GM21529 (cell line): ENCODE results near the gene TMEM8B.
A peak's percentile ranks its signal among the peaks of the same experiment; 100 is the strongest.

ENCODE experiments used
- ATAC-seq: cut with Tn5 transposase; IDR thresholded peaks from one replicate; pipeline ENCODE4 v1.9.1; 2021; ENCODE audit not compliant: unreplicated experiment

The TMEM8B gene

GRCh38 chr9:35839926-35840325 lies 10.9 kb downstream of the TMEM8B start:
- ATAC-seq: no peak

GRCh38 chr9:35840881-35841644 lies 12.0 kb downstream of the TMEM8B start:
- ATAC-seq: no peak

GRCh38 chr9:35841645-35841900 lies 12.5 kb downstream of the TMEM8B start:
- ATAC-seq: no peak

GRCh38 chr9:35842020-35842745 lies 13.2 kb downstream of the TMEM8B start:
- peak; percentile 24 for ATAC-seq

GRCh38 chr9:35842795-35843194 lies 13.8 kb downstream of the TMEM8B start:
- peak; percentile 76 for ATAC-seq

- no peak for ATAC-seq
Observed at GRCh38 chr9:35844628-35845270, 15.7 kb downstream of the TMEM8B start.

GRCh38 chr9:35845824-35846771 lies 17.1 kb downstream of the TMEM8B start:
- no peak for ATAC-seq

GRCh38 chr9:35847792-35848572 lies 19.0 kb downstream of the TMEM8B start:
- peak; percentile 89 for ATAC-seq

GRCh38 chr9:35852267-35852815 lies 23.3 kb downstream of the TMEM8B start:
- no peak for ATAC-seq

GRCh38 chr9:35852876-35853865 lies 24.1 kb downstream of the TMEM8B start:
- ATAC-seq: no peak

- ATAC-seq: no peak
Observed at GRCh38 chr9:35854091-35854762, 25.2 kb downstream of the TMEM8B start.

GRCh38 chr9:35856206-35856605 lies 27.2 kb downstream of the TMEM8B start:
- ATAC-seq: no peak

GRCh38 chr9:35856882-35857281 lies 27.9 kb downstream of the TMEM8B start:
- no peak for ATAC-seq

- no peak for ATAC-seq
Observed at GRCh38 chr9:35858458-35858857, 29.4 kb downstream of the TMEM8B start.

- ATAC-seq: no peak
Observed at GRCh38 chr9:35859310-35859989, 30.4 kb downstream of the TMEM8B start.

GRCh38 chr9:35859990-35860339 lies 30.9 kb downstream of the TMEM8B start:
- ATAC-seq: no peak

GRCh38 chr9:35861161-35861897 lies 32.3 kb downstream of the TMEM8B start:
- no peak for ATAC-seq
